Measurements from ENCODE around the gene RNF19B.

Gene RNF19B

GRCh38 chr1:32948905-32949304, 15.7 kb downstream of the RNF19B start:
- H3K4me3 ChIP-seq (ENCODE audit: low read depth, low read length), result no peak overlapping the region
- peaks cover 33% of the 10 kb centered on the region for H3K36me3 ChIP-seq (replicated peaks)
- no peak overlapping the region for H3K27ac ChIP-seq
- TF ChIP-seq CTCF (IDR thresholded peaks at IDR 0.05; ENCODE audit: low read depth, low read length, missing control alignments), result no peak
- no peaks in the 10 kb centered on the region for H3K27me3 ChIP-seq (replicated peaks)
- DNase-seq, result no peak
- in situ Hi-C loops (cut with HindIII; ENCODE audit: low pct_ligation_motif_present, low sequenced_read_pairs), result no loop called here

GRCh38 chr1:32948390-32948722, 16.3 kb downstream of the RNF19B start:
- Histone ChIP-seq H3K27ac (no peak overlapping the region), H3K36me3 (replicated peaks) (peaks cover 35% of the 10 kb centered on the region)
- in situ Hi-C loops (cut with HindIII; ENCODE audit: low pct_ligation_motif_present, low sequenced_read_pairs), result no loop called here

GRCh38 chr1:32947669-32948389, 16.8 kb downstream of the RNF19B start:
- Histone ChIP-seq H3K36me3 (replicated peaks) (peaks cover 37% of the 10 kb centered on the region), H3K27ac (no peak overlapping the region), H3K4me3 (ENCODE audit: low read depth, low read length) (no peak overlapping the region), H3K27me3 (replicated peaks) (no peaks in the 10 kb centered on the region)
- no peak for DNase-seq
- TF ChIP-seq CTCF (IDR thresholded peaks at IDR 0.05; ENCODE audit: low read depth, low read length, missing control alignments), result no peak
- in situ Hi-C loops (cut with HindIII; ENCODE audit: low pct_ligation_motif_present, low sequenced_read_pairs), result no loop called here

More at GRCh38 chr1:32948390-32948722, 16.3 kb downstream of the RNF19B start:
- DNase-seq, result no peak
- H3K27me3 ChIP-seq (replicated peaks), result no peaks in the 10 kb centered on the region
- no peak overlapping the region for H3K4me3 ChIP-seq (ENCODE audit: low read depth, low read length)
- no peak for TF ChIP-seq CTCF (IDR thresholded peaks at IDR 0.05; ENCODE audit: low read depth, low read length, missing control alignments)

GRCh38 chr1:32946413-32946812, 18.2 kb downstream of the RNF19B start:
- H3K4me3 ChIP-seq (ENCODE audit: low read depth, low read length), result no peak overlapping the region
- peaks cover 45% of the 10 kb centered on the region for H3K36me3 ChIP-seq (replicated peaks)
- H3K27me3 ChIP-seq (replicated peaks), result no peaks in the 10 kb centered on the region
- no peak for DNase-seq
- no peak overlapping the region for H3K27ac ChIP-seq
- in situ Hi-C loops (cut with HindIII; ENCODE audit: low pct_ligation_motif_present, low sequenced_read_pairs), result no loop called here
- TF ChIP-seq CTCF (IDR thresholded peaks at IDR 0.05; ENCODE audit: low read depth, low read length, missing control alignments), result no peak

GRCh38 chr1:32944180-32944579, 20.4 kb downstream of the RNF19B start:
- in situ Hi-C loops (cut with HindIII; ENCODE audit: low pct_ligation_motif_present, low sequenced_read_pairs), result no loop called here
- no peak for DNase-seq
- H3K27me3 ChIP-seq (replicated peaks), result no peaks in the 10 kb centered on the region
- no peak overlapping the region for H3K4me3 ChIP-seq (ENCODE audit: low read depth, low read length)
- no peak for TF ChIP-seq CTCF (IDR thresholded peaks at IDR 0.05; ENCODE audit: low read depth, low read length, missing control alignments)
- H3K36me3 ChIP-seq (replicated peaks), result peaks cover 45% of the 10 kb centered on the region
- H3K27ac ChIP-seq, result no peak overlapping the region

Data from brain microvascular endothelial cell (primary cell).